Karpas-422 (cell line): Measurements from ENCODE around the gene SSBP2. TPM values are rescaled to one million over a fixed set of nuclear protein-coding genes. Genes with fewer than 3 reads are reported as not detected.

Source experiments
- DNase-seq: peaks from one replicate; pipeline ENCODE4 v3.0.0-alpha.2; 2015
- H2AFZ ChIP-seq: fragments of 200-600 bp; sonication (generic); 2 replicates; pipeline ENCODE4 v1.6.1; 2014; ENCODE audit warnings: antibody characterized with exemption, low read length, mixed read lengths
- H3K27ac ChIP-seq: fragments of 200-600 bp; sonication (generic); 2 replicates; pipeline ENCODE4 v1.5.1; 2014; ENCODE audit warnings: mild to moderate bottlenecking, low read length, moderate library complexity
- H3K27me3 ChIP-seq: fragments of 200-600 bp; sonication (generic); 2 replicates; pipeline ENCODE4 v1.6.1; 2014; ENCODE audit warnings: low read length, mixed read lengths
- H3K36me3 ChIP-seq: fragments of 200-600 bp; sonication (generic); 2 replicates; pipeline ENCODE4 v1.6.1; 2014; ENCODE audit warnings: low read length, mixed read lengths; ENCODE audit not compliant: insufficient read depth
- H3K4me1 ChIP-seq: fragments of 200-600 bp; sonication (generic); 2 replicates; pipeline ENCODE4 v1.6.1; 2014; ENCODE audit warnings: mild to moderate bottlenecking, low read length, mixed read lengths
- H3K4me2 ChIP-seq: fragments of 200-600 bp; sonication (generic); 2 replicates; pipeline ENCODE4 v1.6.1; 2014; ENCODE audit warnings: low read length, low read depth, mild to moderate bottlenecking; ENCODE audit not compliant: poor library complexity, severe bottlenecking
- H3K4me3 ChIP-seq: fragments of 200-600 bp; sonication (generic); 2 replicates; pipeline ENCODE4 v1.5.1; 2014; ENCODE audit warnings: mild to moderate bottlenecking, antibody characterized with exemption, low read length, mixed read lengths
- H3K79me2 ChIP-seq: fragments of 200-600 bp; sonication (generic); 2 replicates; pipeline ENCODE4 v1.6.1; 2014; ENCODE audit warnings: mild to moderate bottlenecking, low read length, mixed read lengths
- H3K9ac ChIP-seq: fragments of 200-600 bp; sonication (generic); 2 replicates; pipeline ENCODE4 v1.6.0; 2014; ENCODE audit warnings: low read length
- H3K9me2 ChIP-seq: fragments of 200-600 bp; sonication (generic), shearing (Covaris generic); replicated peaks from 2 replicates; pipeline ENCODE4 v1.6.0; 2014; ENCODE audit warnings: mild to moderate bottlenecking, low read length, moderate library complexity; ENCODE audit not compliant: insufficient read depth
- H3K9me3 ChIP-seq: fragments of 300-700, 200-600 bp; sonication (generic); 2 replicates; pipeline ENCODE4 v1.6.1; 2014; ENCODE audit warnings: low read length, mixed read lengths
- H4K20me1 ChIP-seq: fragments of 200-600 bp; sonication (generic); 2 replicates; pipeline ENCODE4 v1.6.1; 2014; ENCODE audit warnings: mild to moderate bottlenecking, antibody characterized with exemption, low read length, low read depth; ENCODE audit not compliant: insufficient read depth
- total RNA-seq: library from RNA; depleted of rRNA; stranded (reverse); fragments of >200 nt; shearing (Covaris generic); gene quantifications from 2 replicates; pipeline ENCODE4 v1.2.3, GENCODE V29; 2014; ENCODE audit warnings: low replicate concordance

SSBP2 gene
- total RNA-seq, 1 experiment from 2014 or later, result 148 TPM

DNA sequence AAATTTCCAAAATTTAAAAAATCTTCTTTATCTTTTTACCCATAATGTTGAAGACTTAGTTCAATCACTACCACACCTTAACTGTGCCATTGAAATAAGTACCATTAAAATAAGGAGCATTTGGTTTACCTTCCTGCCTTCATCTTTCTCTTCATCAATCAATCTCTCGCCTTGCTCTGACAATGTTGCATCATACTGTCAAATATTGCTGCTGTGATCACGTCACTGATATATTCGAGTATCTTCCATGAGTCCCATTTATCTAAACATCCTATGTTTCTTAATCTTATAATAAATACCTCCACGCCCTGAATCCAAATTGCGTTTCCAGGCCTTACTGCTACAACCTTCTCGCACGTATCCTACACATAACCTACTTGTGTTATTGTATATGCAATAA, 201.8 kb downstream of the SSBP2 start:
- H3K9me2 ChIP-seq, result no peaks in the 10 kb centered on the region; the same call in 1 of the 2 replicates
- no peak overlapping the region for H3K4me3 ChIP-seq
- no peaks in the 10 kb centered on the region for H3K9me3 ChIP-seq
- no peak overlapping the region for H3K27ac ChIP-seq
- no peak for DNase-seq
- H2AFZ ChIP-seq, result no peak overlapping the region
- H3K9ac ChIP-seq, result no peak overlapping the region
- H3K4me2 ChIP-seq, result no peak overlapping the region
- H3K79me2 ChIP-seq, result peaks cover 62% of the 10 kb centered on the region
- H3K27me3 ChIP-seq, result no peaks in the 10 kb centered on the region
- no peaks in the 10 kb centered on the region for H4K20me1 ChIP-seq
- peaks cover 14% of the 10 kb centered on the region for H3K4me1 ChIP-seq
- no peaks in the 10 kb centered on the region for H3K36me3 ChIP-seq

DNA sequence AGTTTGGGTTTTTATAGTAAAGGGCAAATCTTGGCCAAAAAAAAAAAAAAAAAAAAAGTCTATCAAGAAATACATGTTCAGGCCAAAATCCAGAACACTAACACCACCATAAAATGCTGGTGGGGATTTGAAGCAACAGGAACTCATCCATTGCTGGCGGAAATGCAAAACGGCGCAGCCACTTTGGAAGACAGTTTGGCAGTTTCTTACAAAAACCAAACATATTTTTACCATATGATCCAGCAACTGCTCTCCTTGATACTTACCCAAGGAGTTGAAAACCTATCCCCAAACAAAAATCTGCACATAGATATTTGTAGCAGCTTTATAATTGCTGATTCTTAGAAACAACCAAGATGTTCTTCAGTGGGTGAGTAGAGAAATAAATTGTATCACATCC, 203.9 kb downstream of the SSBP2 start:
- H3K9ac ChIP-seq, result no peak overlapping the region
- H4K20me1 ChIP-seq, result no peaks in the 10 kb centered on the region
- H3K4me3 ChIP-seq, result no peak overlapping the region
- no peaks in the 10 kb centered on the region for H3K27me3 ChIP-seq
- no peak overlapping the region for H2AFZ ChIP-seq
- no peak overlapping the region for H3K27ac ChIP-seq
- H3K79me2 ChIP-seq, result peaks cover 66% of the 10 kb centered on the region
- no peaks in the 10 kb centered on the region for H3K4me1 ChIP-seq
- peaks cover 5% of the 10 kb centered on the region; the same call in 1 of the 2 replicates for H3K36me3 ChIP-seq
- H3K9me2 ChIP-seq, result no peaks in the 10 kb centered on the region
- no peak overlapping the region for H3K4me2 ChIP-seq
- no peaks in the 10 kb centered on the region for H3K9me3 ChIP-seq
- DNase-seq, result no peak

DNA sequence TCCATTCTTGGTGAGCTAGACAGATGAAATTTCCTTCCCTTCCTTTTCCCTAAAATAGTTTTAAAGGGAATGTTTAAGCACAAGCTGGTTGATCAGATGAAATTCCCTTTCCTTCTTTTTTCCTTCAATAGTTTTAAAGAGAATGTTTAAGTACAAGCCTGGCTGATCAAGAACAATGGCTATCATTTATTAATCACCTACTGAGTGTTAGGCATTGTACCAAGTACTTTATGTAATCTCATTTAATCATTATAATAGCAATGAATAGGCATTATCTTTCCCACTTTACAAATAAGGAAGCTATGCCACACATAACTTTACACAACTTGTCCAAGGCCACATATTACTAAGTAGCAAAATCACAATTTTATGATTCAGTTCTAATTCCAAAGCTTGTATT, 205.0 kb downstream of the SSBP2 start:
- Histone ChIP-seq H3K4me3 (no peak overlapping the region), H2AFZ (no peak overlapping the region), H3K27me3 (no peaks in the 10 kb centered on the region), H3K9ac (no peak overlapping the region), H3K9me2 (no peaks in the 10 kb centered on the region), H3K9me3 (no peaks in the 10 kb centered on the region), H3K4me1 (no peaks in the 10 kb centered on the region), H3K27ac (no peak overlapping the region), H3K36me3 (peaks cover 5% of the 10 kb centered on the region; the same call in 1 of the 2 replicates), H3K4me2 (no peak overlapping the region), H3K79me2 (peaks cover 72% of the 10 kb centered on the region), H4K20me1 (no peaks in the 10 kb centered on the region)
- no peak for DNase-seq

DNA sequence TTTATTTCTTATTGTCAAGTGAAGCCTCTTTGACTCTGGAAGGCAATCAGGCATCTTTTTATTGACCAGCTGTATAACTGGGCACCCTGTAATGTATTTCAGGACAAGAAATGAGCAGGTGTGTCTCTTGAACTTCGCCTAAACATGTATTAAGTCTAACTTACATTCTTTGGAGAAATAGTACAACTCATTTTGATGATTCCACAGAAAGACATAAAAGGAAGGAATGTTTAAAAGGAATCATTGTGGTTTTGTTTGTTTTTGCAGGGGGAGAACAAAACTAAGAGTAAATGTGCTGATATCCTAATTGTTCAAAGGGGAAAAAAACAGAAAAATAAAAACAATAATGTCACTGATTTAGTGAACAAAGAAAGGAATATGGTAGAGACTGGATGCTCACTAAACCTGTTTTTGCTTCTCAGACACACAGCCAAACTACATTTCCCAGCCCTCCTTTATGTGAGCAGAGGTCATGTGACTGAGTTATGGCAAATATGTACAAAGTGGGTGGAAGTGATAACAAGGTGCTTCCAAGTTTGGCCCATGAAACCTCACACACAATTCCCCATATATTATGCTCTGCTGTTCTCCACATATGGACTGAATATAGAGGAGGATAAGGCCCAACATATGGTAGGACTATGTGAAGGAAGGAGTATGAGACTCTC, 206.4 kb downstream of the SSBP2 start:
- no peaks in the 10 kb centered on the region for H3K9me2 ChIP-seq
- H3K4me3 ChIP-seq, result no peak overlapping the region
- DNase-seq, result no peak
- H3K27me3 ChIP-seq, result no peaks in the 10 kb centered on the region
- H3K9me3 ChIP-seq, result no peaks in the 10 kb centered on the region
- no peak overlapping the region for H3K27ac ChIP-seq
- H3K9ac ChIP-seq, result no peak overlapping the region
- no peak overlapping the region for H2AFZ ChIP-seq
- H3K36me3 ChIP-seq, result peaks cover 5% of the 10 kb centered on the region; the same call in 1 of the 2 replicates
- H3K79me2 ChIP-seq, result peaks cover 71% of the 10 kb centered on the region
- no peaks in the 10 kb centered on the region for H3K4me1 ChIP-seq
- no peaks in the 10 kb centered on the region for H4K20me1 ChIP-seq
- H3K4me2 ChIP-seq, result no peak overlapping the region

DNA sequence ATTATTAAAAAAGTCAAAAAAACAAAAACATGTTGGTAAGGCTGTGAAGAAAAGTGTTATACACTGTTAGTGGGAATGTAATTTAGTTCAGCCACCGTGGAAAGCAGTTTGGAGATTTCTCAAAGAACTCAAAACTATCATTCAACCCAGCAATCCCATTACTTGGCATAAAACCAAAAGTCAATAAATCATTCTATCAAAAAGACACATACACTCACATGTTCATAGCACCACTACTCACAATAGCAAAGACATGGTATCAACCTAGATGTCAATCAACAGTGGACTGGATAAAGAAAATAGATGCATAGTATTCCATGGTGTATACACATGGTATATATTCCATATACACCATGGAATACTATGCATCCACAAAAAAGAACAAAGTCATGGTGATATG, 208.7 kb downstream of the SSBP2 start:
- Histone ChIP-seq H3K4me2 (no peak overlapping the region), H3K79me2 (peaks cover 79% of the 10 kb centered on the region), H3K27ac (no peak overlapping the region), H3K4me1 (peaks cover 6% of the 10 kb centered on the region; the same call in 1 of the 2 replicates), H3K9me2 (no peaks in the 10 kb centered on the region), H3K36me3 (peaks cover 5% of the 10 kb centered on the region; the same call in 1 of the 2 replicates), H3K27me3 (no peaks in the 10 kb centered on the region), H3K4me3 (no peak overlapping the region), H3K9me3 (no peaks in the 10 kb centered on the region), H4K20me1 (no peaks in the 10 kb centered on the region), H2AFZ (no peak overlapping the region), H3K9ac (no peak overlapping the region)
- no peak for DNase-seq

DNA sequence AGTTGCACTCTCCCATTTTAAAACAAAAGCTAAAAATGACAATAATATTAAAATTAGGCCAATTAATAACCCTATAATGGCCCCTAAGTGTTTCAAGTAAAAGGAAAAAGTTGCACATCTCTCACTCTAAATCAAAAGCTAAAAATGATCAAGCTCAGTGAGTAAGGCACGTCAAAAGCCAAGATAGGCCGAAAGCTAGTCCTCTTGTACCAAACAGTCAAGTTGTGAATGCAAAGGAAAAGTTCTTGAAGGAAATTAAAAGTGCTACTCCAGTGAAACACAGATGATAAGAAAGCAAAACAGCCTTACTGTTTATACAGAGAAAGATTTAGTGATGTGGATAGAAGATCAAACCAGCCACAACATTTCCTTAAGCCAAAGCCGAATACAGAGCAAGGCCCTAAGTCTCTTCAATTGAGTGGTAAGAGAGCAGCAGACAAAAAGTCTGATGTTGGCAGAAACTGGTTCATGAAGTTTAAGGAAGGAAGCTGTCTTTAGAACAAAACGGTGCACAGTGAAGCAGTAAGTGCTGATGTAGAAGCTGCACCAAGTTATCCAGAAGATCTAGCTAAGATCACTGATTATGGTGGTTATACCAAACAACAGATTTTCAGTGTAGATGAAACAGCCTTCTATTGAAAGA, 212.9 kb downstream of the SSBP2 start:
- Histone ChIP-seq H3K79me2 (peaks cover 82% of the 10 kb centered on the region), H3K9ac (no peak overlapping the region), H4K20me1 (no peaks in the 10 kb centered on the region), H3K4me3 (no peak overlapping the region), H3K27me3 (no peaks in the 10 kb centered on the region), H2AFZ (no peak overlapping the region), H3K4me1 (peaks cover 18% of the 10 kb centered on the region), H3K9me2 (no peaks in the 10 kb centered on the region), H3K9me3 (no peaks in the 10 kb centered on the region), H3K36me3 (no peaks in the 10 kb centered on the region), H3K4me2 (no peak overlapping the region), H3K27ac (no peak overlapping the region; the same call in 1 of the 2 replicates)
- no peak for DNase-seq

DNA sequence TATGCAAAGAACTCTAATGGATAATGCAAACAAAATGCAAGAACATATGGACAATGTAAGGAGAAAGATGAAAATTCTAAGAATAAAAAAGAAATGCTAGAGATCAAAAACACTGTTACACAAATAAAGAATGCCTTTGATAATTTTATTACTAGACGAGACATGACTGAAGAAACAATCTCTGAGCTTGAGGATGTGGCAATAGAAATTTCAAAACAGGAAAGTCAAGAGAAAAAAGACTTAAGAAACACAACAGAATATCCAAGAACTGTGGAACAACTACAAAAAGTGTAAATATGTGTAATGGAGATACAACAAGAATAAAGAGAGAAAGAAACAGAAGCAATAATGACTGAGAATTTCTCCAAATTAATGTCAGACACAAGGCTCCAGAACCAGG, 216.5 kb downstream of the SSBP2 start:
- Histone ChIP-seq H3K4me1 (peaks cover 30% of the 10 kb centered on the region), H3K27me3 (no peaks in the 10 kb centered on the region), H4K20me1 (no peaks in the 10 kb centered on the region), H3K9me3 (no peaks in the 10 kb centered on the region), H3K36me3 (no peaks in the 10 kb centered on the region), H3K9ac (no peak overlapping the region), H3K4me2 (no peak overlapping the region), H3K9me2 (no peaks in the 10 kb centered on the region), H3K27ac (no peak overlapping the region), H3K4me3 (no peak overlapping the region), H2AFZ (no peak overlapping the region), H3K79me2 (peaks cover 81% of the 10 kb centered on the region)
- DNase-seq, result no peak

DNA sequence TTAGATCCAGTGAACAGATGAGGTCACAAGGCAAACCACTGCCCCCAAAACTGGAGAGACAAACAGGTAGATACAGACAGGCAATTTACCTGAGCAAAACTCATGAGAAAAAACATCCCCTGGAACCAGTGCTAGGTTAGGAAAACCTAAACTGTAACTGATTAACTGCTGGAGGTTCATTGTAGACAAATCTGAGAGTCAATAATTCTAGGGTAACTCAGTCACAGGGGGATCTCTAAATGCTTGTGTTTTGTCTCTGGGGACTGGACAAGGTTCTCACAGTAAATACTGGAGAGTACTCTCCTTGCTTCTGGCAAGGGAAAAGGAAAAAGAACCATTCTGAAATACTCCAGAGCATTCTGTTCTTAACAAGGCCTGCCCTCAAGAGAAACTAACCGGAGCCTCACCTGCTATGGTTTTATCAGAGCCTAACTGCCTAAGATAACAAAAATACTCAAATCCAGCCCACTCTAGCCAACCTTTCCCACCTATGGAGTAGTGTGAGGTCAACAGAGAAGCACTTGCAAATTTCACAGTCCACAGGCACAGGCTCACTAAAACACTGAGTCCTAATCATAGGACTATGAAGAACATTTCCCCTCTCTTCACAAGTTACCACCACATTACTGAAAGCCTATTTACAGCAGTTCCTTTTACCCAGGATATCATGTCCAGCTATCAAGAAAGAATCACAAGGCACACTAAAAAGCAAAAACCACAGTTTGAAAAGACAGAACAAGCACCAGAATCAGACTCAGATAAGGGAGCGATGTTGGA, 217.1 kb downstream of the SSBP2 start:
- no peaks in the 10 kb centered on the region for H3K9me2 ChIP-seq
- no peak overlapping the region for H3K4me3 ChIP-seq
- H3K36me3 ChIP-seq, result no peaks in the 10 kb centered on the region
- no peaks in the 10 kb centered on the region for H3K9me3 ChIP-seq
- no peak overlapping the region for H3K27ac ChIP-seq
- H3K27me3 ChIP-seq, result no peaks in the 10 kb centered on the region
- no peak overlapping the region for H3K4me2 ChIP-seq
- H4K20me1 ChIP-seq, result no peaks in the 10 kb centered on the region
- peaks cover 30% of the 10 kb centered on the region for H3K4me1 ChIP-seq
- H2AFZ ChIP-seq, result no peak overlapping the region
- H3K9ac ChIP-seq, result no peak overlapping the region
- DNase-seq, result no peak
- peaks cover 82% of the 10 kb centered on the region for H3K79me2 ChIP-seq
